HepG2 (cell line): ENCODE results near the gene TVP23C.

Experiments used
- HDAC6 ChIP-seq: fragments of 200-600 bp; sonication (generic); IDR thresholded peaks from 2 replicates; pipeline ENCODE4 v1.7.0; 2017; ENCODE audit warnings: mild to moderate bottlenecking, antibody characterized with exemption, low read length, low read depth
- KDM5A ChIP-seq: fragments of 200-600 bp; sonication (generic); IDR thresholded peaks from 2 replicates; pipeline ENCODE4 v1.7.0; 2018; ENCODE audit warnings: antibody characterized with exemption, mild to moderate bottlenecking, low read length, borderline replicate concordance
- SMC3 ChIP-seq: IDR thresholded peaks from 2 replicates; pipeline ENCODE4 v1.6.1; 2011; ENCODE audit warnings: low read length, improper control_type of control experiment
- ZNF660 ChIP-seq: sonication (generic); formaldehyde crosslinking; IDR thresholded peaks from 2 replicates; pipeline ENCODE4 v1.5.1; 2020; ENCODE audit warnings: mild to moderate bottlenecking, low read depth, missing genetic modification reagents, borderline replicate concordance
- ZNF672 ChIP-seq: sonication (generic); formaldehyde crosslinking; IDR thresholded peaks from 2 replicates; pipeline ENCODE4 v1.8.1; 2022; ENCODE audit warnings: missing genetic modification reagents
- TF ChIP-seq, protein P1 (sequence below): sonication (generic); formaldehyde crosslinking; IDR thresholded peaks from 2 replicates; pipeline ENCODE4 v1.8.0; 2022; ENCODE audit warnings: missing genetic modification reagents, mild to moderate bottlenecking, moderate library complexity, borderline replicate concordance
- TF ChIP-seq, protein P2 (sequence below): sonication (generic); formaldehyde crosslinking; IDR thresholded peaks from 2 replicates; pipeline ENCODE4 v1.5.0; 2020; ENCODE audit warnings: mild to moderate bottlenecking, missing genetic modification reagents, borderline replicate concordance
- TF ChIP-seq, protein P3 (sequence below), 2 experiments: fragments of 450-650 bp in 1 of 2; sonication (generic) in 1 of 2; formaldehyde crosslinking in 1 of 2; IDR thresholded peaks; 2 replicates each; pipeline versions ENCODE4 v1.6.1 to v1.8.0; 2016 to 2022; ENCODE audit warnings: antibody characterized with exemption in 1 of 2, mild to moderate bottlenecking in 1 of 2, missing genetic modification reagents in 1 of 2
- TF ChIP-seq, protein P4 (sequence below): sonication (generic); formaldehyde crosslinking; IDR thresholded peaks from 2 replicates; pipeline ENCODE4 v1.5.0; 2020; ENCODE audit warnings: mild to moderate bottlenecking, missing genetic modification reagents, moderate library complexity
- TF ChIP-seq, protein P5 (sequence below): sonication (generic); formaldehyde crosslinking; IDR thresholded peaks from 2 replicates; pipeline ENCODE4 v1.4.0; 2020; ENCODE audit warnings: missing genetic modification reagents
- TF ChIP-seq, protein P6 (sequence below): sonication (generic); formaldehyde crosslinking; IDR thresholded peaks from 2 replicates; pipeline ENCODE4 v1.4.0; 2020; ENCODE audit warnings: missing genetic modification reagents, borderline replicate concordance

DNA sequence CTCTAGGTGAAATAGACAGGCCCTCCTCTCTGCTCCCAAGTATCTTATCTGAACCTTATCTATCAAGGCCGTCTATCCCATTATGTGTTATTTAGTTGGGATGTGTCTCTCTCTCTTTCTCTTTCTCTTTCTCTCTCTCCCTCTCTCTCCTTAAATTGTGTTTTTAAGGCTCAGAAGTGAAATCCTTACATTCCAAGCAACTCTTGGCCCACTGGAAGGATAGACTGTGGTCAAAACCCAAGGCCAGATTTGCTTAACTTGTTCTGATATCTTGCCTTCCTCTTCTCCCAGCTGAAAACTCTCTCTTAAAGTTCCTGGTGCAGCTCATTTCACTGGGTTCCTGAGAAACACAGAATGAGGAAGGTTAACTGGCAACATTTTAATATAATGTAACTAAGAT is 110.5 kb downstream of the TVP23C start:
- TF ChIP-seq, protein P1, sequence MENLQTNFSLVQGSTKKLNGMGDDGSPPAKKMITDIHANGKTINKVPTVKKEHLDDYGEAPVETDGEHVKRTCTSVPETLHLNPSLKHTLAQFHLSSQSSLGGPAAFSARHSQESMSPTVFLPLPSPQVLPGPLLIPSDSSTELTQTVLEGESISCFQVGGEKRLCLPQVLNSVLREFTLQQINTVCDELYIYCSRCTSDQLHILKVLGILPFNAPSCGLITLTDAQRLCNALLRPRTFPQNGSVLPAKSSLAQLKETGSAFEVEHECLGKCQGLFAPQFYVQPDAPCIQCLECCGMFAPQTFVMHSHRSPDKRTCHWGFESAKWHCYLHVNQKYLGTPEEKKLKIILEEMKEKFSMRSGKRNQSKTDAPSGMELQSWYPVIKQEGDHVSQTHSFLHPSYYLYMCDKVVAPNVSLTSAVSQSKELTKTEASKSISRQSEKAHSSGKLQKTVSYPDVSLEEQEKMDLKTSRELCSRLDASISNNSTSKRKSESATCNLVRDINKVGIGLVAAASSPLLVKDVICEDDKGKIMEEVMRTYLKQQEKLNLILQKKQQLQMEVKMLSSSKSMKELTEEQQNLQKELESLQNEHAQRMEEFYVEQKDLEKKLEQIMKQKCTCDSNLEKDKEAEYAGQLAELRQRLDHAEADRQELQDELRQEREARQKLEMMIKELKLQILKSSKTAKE (CRISPR knock-in tag): no peak
- TF ChIP-seq, protein P2, sequence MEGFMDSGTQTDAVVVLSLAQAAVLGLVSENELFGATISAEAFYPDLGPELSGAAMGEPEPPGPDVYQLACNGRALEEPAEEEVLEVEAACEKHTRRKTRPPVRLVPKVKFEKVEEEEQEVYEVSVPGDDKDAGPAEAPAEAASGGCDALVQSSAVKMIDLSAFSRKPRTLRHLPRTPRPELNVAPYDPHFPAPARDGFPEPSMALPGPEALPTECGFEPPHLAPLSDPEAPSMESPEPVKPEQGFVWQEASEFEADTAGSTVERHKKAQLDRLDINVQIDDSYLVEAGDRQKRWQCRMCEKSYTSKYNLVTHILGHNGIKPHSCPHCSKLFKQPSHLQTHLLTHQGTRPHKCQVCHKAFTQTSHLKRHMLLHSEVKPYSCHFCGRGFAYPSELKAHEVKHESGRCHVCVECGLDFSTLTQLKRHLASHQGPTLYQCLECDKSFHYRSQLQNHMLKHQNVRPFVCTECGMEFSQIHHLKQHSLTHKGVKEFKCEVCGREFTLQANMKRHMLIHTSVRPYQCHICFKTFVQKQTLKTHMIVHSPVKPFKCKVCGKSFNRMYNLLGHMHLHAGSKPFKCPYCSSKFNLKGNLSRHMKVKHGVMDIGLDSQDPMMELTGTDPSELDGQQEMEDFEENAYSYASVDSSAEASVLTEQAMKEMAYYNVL (CRISPR knock-in tag): no peak
- no peak for TF ChIP-seq KDM5A
- TF ChIP-seq, protein P3, sequence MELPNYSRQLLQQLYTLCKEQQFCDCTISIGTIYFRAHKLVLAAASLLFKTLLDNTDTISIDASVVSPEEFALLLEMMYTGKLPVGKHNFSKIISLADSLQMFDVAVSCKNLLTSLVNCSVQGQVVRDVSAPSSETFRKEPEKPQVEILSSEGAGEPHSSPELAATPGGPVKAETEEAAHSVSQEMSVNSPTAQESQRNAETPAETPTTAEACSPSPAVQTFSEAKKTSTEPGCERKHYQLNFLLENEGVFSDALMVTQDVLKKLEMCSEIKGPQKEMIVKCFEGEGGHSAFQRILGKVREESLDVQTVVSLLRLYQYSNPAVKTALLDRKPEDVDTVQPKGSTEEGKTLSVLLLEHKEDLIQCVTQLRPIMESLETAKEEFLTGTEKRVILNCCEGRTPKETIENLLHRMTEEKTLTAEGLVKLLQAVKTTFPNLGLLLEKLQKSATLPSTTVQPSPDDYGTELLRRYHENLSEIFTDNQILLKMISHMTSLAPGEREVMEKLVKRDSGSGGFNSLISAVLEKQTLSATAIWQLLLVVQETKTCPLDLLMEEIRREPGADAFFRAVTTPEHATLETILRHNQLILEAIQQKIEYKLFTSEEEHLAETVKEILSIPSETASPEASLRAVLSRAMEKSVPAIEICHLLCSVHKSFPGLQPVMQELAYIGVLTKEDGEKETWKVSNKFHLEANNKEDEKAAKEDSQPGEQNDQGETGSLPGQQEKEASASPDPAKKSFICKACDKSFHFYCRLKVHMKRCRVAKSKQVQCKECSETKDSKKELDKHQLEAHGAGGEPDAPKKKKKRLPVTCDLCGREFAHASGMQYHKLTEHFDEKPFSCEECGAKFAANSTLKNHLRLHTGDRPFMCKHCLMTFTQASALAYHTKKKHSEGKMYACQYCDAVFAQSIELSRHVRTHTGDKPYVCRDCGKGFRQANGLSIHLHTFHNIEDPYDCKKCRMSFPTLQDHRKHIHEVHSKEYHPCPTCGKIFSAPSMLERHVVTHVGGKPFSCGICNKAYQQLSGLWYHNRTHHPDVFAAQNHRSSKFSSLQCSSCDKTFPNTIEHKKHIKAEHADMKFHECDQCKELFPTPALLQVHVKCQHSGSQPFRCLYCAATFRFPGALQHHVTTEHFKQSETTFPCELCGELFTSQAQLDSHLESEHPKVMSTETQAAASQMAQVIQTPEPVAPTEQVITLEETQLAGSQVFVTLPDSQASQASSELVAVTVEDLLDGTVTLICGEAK (IDR thresholded peaks at IDR 0.05): no peak
- TF ChIP-seq, protein P3 (CRISPR knock-in tag; IDR thresholded peaks at IDR 0.05): no peak
- TF ChIP-seq, protein P4, sequence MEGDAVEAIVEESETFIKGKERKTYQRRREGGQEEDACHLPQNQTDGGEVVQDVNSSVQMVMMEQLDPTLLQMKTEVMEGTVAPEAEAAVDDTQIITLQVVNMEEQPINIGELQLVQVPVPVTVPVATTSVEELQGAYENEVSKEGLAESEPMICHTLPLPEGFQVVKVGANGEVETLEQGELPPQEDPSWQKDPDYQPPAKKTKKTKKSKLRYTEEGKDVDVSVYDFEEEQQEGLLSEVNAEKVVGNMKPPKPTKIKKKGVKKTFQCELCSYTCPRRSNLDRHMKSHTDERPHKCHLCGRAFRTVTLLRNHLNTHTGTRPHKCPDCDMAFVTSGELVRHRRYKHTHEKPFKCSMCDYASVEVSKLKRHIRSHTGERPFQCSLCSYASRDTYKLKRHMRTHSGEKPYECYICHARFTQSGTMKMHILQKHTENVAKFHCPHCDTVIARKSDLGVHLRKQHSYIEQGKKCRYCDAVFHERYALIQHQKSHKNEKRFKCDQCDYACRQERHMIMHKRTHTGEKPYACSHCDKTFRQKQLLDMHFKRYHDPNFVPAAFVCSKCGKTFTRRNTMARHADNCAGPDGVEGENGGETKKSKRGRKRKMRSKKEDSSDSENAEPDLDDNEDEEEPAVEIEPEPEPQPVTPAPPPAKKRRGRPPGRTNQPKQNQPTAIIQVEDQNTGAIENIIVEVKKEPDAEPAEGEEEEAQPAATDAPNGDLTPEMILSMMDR: no peak
- TF ChIP-seq ZNF660: no peak
- TF ChIP-seq, protein P5, sequence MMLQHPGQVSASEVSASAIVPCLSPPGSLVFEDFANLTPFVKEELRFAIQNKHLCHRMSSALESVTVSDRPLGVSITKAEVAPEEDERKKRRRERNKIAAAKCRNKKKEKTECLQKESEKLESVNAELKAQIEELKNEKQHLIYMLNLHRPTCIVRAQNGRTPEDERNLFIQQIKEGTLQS (CRISPR knock-in tag): no peak
- TF ChIP-seq, protein P6, sequence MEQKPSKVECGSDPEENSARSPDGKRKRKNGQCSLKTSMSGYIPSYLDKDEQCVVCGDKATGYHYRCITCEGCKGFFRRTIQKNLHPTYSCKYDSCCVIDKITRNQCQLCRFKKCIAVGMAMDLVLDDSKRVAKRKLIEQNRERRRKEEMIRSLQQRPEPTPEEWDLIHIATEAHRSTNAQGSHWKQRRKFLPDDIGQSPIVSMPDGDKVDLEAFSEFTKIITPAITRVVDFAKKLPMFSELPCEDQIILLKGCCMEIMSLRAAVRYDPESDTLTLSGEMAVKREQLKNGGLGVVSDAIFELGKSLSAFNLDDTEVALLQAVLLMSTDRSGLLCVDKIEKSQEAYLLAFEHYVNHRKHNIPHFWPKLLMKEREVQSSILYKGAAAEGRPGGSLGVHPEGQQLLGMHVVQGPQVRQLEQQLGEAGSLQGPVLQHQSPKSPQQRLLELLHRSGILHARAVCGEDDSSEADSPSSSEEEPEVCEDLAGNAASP (CRISPR knock-in tag): no peak
- no peak for TF ChIP-seq SMC3
- no peak for TF ChIP-seq ZNF672 (CRISPR knock-in tag)
- TF ChIP-seq HDAC6: no peak
